ENCODE results near the gene RNF43.

The RNF43 gene

GRCh38 chr17:58410714-58411407 lies 6.5 kb downstream of the RNF43 start:
- DNase-seq (ENCODE audit: low read depth), result no peak
- no peak overlapping the region for H3K4me3 ChIP-seq (ENCODE audit: low read depth, low read length)
- TF ChIP-seq CTCF (IDR thresholded peaks at IDR 0.05; ENCODE audit: control insufficient read depth, extremely low read depth, insufficient read depth), result no peak

GRCh38 chr17:58409432-58409831 lies 7.9 kb downstream of the RNF43 start:
- H3K4me3 ChIP-seq (ENCODE audit: low read depth, low read length), result no peak overlapping the region
- DNase-seq (ENCODE audit: low read depth), result no peak
- TF ChIP-seq CTCF (IDR thresholded peaks at IDR 0.05; ENCODE audit: control insufficient read depth, extremely low read depth, insufficient read depth), result no peak

GRCh38 chr17:58403311-58403710 lies 14.0 kb downstream of the RNF43 start:
- DNase-seq (ENCODE audit: low read depth), result no peak
- no peak for TF ChIP-seq CTCF (IDR thresholded peaks at IDR 0.05; ENCODE audit: control insufficient read depth, extremely low read depth, insufficient read depth)

GRCh38 chr17:58402679-58403078 lies 14.7 kb downstream of the RNF43 start:
- DNase-seq (ENCODE audit: low read depth), result no peak
- TF ChIP-seq CTCF (IDR thresholded peaks at IDR 0.05; ENCODE audit: control insufficient read depth, extremely low read depth, insufficient read depth), result no peak
- H3K4me3 ChIP-seq (ENCODE audit: low read depth, low read length), result no peak overlapping the region

More at GRCh38 chr17:58403311-58403710, 14.0 kb downstream of the RNF43 start:
- H3K4me3 ChIP-seq (ENCODE audit: low read depth, low read length), result no peak overlapping the region

GRCh38 chr17:58402047-58402446 lies 15.3 kb downstream of the RNF43 start:
- no peak overlapping the region for H3K4me3 ChIP-seq (ENCODE audit: low read depth, low read length)
- DNase-seq (ENCODE audit: low read depth), result no peak
- no peak for TF ChIP-seq CTCF (IDR thresholded peaks at IDR 0.05; ENCODE audit: control insufficient read depth, extremely low read depth, insufficient read depth)

- no peak overlapping the region for H3K4me3 ChIP-seq (ENCODE audit: low read depth, low read length)
- TF ChIP-seq CTCF (IDR thresholded peaks at IDR 0.05; ENCODE audit: control insufficient read depth, extremely low read depth, insufficient read depth), result no peak
- peak; percentile 72 for DNase-seq (ENCODE audit: low read depth)
These were observed 16.0 kb downstream of the RNF43 start for GRCh38 chr17:58401287-58401686.

- TF ChIP-seq CTCF (IDR thresholded peaks at IDR 0.05; ENCODE audit: control insufficient read depth, extremely low read depth, insufficient read depth), result no peak
- no peak for DNase-seq (ENCODE audit: low read depth)
- H3K4me3 ChIP-seq (ENCODE audit: low read depth, low read length), result no peak overlapping the region
These were observed 16.5 kb downstream of the RNF43 start for GRCh38 chr17:58400826-58401225.
